CMK (cell line): ENCODE measurements around the gene MYO1F.

ENCODE experiments used
- DNase-seq: peaks from one replicate; pipeline ENCODE4 v3.0.0-alpha.2; 2010; ENCODE audit warnings: low read depth

Gene MYO1F

DNA sequence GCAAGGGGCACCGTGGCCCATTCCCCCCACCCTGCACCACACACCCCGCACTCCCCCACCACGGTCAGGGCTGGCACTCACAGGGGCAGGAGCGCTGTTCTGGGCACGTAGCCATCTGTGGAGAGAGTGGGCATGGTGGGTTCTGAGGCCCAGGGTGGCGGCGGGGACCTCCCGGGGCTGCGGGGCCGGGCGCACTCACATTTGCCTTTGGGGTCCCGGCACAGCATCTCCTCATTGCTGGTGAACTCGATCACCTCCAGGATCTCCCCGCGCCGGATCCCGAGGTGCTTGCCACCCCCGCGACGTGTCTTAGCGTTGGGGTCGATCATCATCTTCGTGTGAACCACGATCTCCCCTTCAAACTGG lies 86.9 kb downstream of the MYO1F start:
- DNase-seq, result no peak

DNA sequence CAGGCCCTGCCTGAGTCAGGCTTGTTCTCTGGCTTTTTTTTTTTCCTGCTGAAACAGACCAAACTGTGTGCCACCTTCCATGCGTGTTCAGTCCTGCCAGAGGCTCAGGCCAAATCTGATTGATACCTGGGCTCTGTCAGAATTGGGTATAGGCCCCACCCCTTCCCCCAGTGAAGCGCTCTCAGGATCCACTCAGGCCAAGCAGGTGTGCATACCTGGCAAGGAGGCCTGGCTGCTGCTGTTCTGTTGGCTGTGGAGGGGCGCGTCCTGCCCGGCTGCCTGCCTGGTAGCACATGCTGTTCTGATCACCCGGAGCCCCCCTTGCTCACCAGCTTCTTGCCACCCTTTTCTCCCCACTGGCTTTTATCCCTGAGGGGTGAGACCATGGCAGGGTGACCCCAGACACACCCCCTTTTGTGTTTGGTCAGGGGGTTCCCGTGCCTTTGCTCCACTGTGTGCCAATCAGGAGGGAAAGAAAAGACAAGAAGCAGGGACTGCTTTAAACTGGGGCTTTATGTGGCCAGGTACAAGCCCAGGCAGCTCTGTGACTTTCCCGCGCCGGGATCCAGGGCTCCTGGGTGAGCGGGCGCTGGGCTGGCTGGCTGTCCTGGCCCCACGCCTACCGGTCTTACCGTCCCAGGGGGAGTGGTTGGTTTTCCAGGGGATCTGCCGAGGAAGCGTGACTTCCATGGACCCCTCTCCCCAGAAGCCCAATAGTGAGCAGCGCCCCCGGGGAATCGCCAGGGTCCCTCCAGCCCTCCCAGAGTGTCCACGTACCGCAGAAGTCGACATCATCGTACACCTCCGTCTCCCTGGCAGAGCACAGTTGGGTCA lies 87.5 kb downstream of the MYO1F start:
- no peak for DNase-seq

DNA sequence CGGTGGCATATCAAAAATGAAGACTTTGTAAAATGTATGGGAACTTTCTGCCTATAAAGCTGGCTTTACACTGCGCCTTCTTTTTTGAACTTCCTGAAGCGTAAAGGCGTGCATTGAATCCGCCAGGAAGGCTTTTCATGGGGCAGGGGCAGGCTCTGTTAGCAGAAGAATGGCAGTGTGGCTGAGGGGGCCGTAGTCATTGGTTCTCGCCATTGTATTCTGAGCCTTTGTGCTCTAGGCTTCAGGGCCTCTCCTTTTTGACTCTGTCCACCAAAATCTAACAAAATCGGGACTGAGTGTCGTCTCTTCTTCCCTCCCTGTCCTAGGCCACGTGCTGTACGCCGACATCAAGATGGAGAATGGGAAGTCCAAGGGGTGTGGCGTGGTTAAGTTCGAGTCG lies 88.9 kb downstream of the MYO1F start:
- DNase-seq, result no peak

DNA sequence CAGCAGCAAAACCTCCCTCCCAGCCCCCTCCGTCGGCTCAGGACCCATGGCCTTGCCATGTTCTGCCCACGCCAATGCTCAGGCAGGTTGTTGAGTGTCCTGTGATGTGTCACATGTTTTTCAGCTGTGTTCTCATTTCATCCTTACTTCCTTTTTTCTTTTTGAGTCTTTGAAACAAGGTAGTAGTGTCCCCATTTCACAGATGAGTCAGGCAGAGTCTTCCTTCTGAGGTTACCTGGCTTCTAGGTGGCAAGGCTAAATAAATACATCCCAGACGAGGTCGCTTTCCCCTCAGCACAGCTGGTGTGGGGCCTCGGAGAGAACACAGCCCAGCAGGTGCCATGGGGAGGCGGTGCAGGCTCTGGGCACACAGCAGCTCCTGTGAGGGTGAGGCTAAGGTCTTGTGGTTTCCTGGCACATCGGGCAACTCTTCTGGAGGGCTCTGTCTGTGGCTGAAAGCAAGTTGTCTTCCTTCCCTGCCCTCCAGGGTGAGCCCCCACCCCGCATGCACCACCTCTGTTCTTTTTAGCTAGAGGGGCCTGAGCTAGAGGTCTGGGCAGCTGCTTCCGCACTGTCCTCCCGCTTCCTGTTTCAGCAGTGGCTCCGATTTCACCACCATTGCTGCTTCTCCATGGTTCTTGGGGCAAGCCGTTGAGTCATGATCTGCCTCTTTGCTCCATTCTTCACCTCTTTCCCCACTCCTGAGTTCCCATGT lies 89.9 kb downstream of the MYO1F start:
- DNase-seq, result no peak

DNA sequence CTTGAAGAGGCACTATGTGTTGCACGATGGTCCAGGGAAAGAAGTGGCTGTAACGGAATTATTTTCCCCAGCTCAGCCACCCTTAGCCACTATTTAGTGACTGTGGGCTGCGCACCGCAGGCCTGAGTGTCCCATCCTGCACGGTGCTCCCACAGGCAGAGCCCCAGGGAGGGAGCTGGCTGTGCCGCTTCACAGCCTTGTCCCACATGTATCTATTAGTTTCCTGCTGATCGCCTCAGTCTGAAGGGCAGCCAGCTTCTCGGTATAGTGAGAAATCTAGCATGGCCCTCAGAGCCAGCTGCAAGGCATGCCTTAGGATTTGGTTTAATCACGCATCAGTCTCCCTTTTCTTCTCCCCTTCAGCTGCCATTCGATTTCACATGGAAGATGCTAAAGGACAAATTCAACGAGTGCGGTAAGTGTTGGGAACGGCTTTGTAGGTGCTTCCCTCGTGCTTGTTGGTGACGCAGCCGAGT lies 90.5 kb downstream of the MYO1F start:
- no peak for DNase-seq

DNA sequence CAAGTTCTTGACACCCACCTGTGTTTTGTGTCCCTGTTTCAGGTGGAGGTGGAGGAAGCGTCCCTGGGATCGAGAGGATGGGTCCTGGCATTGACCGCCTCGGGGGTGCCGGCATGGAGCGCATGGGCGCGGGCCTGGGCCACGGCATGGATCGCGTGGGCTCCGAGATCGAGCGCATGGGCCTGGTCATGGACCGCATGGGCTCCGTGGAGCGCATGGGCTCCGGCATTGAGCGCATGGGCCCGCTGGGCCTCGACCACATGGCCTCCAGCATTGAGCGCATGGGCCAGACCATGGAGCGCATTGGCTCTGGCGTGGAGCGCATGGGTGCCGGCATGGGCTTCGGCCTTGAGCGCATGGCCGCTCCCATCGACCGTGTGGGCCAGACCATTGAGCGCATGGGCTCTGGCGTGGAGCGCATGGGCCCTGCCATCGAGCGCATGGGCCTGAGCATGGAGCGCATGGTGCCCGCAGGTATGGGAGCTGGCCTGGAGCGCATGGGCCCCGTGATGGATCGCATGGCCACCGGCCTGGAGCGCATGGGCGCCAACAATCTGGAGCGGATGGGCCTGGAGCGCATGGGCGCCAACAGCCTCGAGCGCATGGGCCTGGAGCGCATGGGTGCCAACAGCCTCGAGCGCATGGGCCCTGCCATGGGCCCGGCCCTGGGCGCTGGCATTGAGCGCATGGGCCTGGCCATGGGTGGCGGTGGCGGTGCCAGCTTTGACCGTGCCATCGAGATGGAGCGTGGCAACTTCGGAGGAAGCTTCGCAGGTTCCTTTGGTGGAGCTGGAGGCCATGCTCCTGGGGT lies 91.5 kb downstream of the MYO1F start:
- no peak for DNase-seq

DNA sequence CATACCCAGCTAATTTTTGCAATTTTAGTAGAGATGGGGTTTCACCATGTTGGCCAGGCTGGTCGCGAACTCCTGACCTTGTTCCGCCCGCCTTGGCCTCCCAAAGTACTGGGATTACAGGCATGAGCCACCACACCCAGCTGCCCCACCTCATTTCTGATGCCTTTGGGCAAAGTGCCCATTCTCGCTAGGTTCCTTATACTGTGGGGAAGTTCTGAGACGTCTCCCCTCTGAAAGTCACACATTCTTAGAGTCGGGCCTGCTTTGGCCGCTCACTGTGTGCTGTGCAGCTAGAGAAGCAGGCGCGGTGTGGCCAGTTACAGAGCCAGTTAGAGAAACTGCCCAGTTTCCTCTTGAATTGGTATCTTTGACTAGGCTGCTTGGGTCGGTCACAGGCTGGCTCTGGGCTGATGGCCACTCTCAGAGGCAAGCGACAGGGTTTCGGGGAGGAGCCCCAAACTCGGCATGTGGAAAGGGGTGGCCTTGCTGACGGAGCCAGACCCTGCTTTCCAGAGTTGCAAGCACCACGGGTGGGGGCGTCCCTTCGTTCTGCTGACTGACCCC lies 92.8 kb downstream of the MYO1F start:
- DNase-seq, result no peak

DNA sequence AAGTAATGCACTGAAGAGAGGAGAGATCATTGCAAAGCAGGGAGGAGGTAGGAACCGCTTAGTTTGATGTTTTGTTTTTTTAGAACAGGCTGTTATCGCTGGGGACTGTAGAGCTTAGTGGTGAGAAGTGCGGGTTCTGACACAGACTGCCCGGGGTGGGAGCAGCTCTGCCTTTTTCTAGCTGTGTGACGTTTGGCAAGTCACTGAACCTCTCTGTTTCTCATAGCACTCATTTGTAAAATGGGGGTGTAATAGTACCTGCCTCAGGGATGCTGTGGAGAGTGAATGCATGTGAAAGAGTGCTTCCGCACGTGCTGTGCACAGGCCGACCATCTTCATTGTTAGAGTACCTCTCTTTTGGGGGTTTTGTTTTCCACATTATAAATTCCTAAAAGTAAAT lies 94.1 kb downstream of the MYO1F start:
- DNase-seq, result no peak

DNA sequence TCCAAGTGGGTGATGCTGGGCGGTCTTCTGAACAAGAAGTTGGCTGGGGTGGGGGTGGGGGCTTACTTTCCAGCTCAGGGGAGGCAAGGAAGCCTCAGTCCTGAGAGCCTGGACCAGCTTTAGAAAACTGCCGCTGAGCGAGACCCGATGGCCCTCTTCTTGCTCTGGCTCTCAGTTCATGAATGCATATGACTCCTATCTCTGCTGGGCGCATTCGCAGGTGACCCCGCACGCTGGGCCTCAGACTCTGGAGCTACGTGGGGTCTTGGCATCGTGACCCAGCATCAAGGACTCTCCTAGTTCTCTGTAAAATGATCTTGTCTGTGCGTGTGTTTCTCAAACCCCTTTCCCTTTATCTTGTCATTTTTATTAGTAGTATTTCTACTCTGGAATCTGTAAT lies 94.5 kb downstream of the MYO1F start:
- no peak for DNase-seq

DNA sequence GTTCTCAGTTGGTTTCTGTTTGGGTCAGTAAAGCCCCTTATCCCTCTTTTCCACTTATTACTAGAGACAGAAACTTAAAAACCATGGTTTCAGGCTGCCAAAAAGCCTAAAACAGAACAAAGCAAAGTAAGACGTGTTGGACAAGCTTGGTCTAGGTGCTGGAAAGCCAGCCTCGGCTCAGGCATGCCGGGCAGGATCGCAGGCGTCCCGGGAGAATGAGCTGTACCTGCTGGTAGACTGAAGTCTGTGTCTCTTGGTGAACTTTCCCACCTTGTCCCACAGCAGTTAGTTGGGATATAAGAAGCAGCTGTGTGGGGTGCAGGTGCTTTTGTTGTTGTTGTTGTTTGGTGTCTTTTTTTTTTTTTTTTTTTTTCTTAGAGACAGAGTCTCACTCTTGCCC lies 95.6 kb downstream of the MYO1F start:
- DNase-seq, result no peak

DNA sequence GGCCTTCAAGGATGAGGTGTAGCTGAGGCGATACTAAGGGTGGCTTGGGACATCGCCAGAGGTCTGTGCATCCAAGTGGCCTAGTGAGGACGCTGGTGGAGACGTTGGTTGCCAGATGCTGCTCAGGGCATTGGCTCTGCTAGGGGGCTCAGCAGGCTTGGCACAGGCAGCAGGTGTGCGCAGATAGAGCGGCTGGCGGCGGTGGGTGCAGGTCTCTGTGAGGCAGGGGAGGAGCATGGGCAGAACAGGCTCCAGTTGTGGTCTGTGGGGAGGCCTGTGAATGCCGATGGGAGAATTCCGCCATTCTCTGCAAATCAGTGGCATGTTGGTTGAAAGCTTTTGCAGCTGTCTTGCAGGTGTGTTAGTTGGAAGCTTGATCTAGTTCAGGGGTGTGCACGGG lies 96.0 kb downstream of the MYO1F start:
- no peak for DNase-seq

DNA sequence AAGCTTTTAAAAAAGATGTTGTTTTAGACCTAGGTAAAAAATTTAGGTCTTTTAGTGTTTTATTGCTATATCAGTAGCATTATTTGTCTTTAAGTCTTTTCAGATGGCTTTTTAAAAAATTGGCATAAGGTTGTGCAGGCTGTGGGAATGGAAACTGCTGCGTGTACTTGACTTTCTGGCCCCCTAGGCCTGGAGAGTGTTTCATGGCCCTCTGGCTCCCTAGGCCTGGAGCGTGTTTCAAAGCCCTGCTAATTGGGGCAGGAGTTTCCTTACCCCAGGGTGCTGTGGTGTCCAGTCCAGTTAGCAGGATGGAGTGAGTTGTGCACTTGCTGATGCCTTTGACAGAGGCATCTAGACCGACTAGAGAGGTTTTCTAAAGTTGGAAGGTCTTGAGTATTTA lies 98.6 kb downstream of the MYO1F start:
- DNase-seq, result no peak

DNA sequence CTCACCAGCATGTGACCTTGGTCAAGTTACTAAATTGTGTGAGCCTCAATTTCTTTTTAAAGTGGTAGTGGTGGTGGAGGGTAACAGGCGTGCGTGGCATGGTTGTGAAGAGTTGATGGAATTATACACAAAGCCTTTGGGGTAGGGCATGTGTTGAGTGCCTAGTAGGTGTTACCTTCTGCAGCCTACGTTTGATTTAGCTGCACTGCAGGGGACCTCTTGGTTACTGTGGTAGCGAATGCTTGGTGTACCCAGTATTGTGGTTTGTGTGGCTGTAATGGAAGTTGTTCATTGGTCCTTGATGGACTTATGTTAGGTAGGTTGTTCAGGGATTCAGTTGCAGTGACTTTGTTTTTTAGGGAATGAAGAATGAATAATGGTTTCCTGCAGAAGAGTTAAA lies 99.4 kb downstream of the MYO1F start:
- DNase-seq, result no peak

DNA sequence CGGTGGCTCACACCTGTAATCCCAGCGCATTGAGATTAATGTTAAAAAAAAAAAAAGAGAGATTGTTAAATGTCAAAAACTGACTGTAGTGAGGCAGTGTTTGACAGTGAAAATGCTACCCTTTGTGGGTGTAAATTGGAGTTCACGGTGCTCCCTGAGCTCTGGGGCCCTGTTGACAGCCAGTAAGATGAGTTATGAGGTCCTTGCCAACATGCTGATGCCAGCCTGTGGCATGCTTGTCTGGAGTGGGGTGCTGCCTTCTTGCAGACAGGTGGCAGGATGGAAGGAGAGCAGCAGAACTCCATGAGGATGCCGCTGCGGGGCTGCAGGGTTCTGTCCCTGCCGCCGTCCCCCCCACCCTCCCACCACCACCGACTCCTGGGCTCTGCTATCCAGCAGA lies 100.7 kb downstream of the MYO1F start:
- DNase-seq, result no peak

DNA sequence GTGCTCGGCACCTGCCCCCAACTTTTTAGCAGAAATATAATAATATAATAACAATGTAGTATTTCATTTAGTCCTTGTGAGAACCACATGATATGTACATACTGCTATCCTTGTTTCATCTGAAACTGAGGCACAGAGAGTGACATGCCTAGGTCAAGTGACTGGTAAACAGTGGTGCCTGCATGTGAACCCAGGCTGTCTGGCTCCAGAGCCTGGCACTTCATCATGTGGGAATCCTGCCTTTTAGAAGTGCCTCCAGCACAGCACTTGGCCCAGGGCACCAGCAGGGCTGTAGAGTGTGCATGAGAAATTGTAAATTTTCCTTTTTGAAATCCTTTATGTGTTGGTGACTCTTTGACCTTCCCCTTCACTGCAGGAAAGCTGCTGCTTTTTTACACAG lies 102.2 kb downstream of the MYO1F start:
- no peak for DNase-seq

DNA sequence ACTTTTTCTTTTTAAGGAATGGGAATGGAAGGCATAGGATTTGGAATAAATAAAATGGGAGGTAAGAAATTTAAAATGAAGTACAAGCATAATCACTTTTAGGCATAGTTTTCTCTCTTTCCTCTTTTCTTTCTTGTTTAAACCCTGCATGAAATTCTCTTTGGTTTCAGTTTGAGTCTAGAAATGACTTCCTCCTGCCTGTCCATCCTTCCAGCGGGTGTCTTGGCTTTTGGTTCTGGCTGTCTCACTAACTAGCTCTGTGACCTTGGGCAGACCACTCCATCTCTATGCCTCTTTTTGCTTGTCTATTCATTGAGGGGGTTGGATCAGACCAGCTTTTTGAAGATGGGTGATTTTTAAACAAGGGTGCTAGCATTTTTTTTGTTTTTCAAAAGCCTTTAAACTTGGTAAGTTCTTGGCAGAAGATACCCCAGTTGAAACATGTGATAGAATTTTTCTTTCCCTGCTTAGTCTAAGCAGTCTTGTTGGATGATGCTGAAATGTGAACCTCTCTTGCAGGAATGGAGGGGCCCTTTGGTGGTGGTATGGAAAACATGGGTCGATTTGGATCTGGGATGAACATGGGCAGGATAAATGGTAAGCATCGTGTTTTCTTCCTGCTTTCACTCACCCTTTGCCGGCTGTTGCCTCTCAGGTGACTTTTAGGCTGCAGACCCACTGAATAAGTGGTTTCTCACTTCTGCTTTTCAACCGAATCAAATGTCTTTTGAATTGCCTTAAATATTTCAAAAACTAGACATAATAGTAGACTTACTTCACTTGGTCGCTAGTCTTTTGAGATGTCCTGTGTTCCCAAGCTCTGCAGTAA lies 103.4 kb downstream of the MYO1F start:
- DNase-seq, result no peak
